ENCODE measurements around the gene SMKR1. TPM values are rescaled to one million over a fixed set of nuclear protein-coding genes. Genes with fewer than 3 reads are reported as not detected.

SMKR1 gene
- total RNA-seq, 1 experiment from 2014 or later, result 8.9 TPM

DNA sequence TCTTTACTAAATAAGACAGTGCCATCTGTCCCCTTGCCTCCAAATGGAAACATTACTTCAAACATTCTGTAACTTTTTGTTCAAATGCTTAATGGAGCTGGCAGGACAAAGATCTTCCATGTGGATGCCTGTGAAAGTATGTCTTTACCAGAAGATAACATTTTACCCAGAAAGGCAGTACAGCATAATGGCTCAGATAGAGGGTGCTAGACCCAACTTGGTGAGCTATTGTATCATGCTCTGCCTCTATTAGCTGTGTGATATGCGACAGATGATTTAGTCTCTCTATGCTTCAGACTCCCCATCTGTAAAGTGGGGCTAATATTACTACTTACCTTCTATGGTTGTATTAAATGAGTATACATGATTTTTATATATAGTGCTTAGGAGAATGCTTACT, 8.8 kb upstream of the SMKR1 start:
- no peak for DNase-seq (ENCODE audit: low read depth, low spot score)
- no peaks in the 10 kb centered on the region for H3K9me2 ChIP-seq (ENCODE audit: insufficient read depth)
- H3K4me1 ChIP-seq (ENCODE audit: control insufficient read depth in 1 of 2, insufficient read depth in 2 of 2, low read length in 2 of 2), result no peaks in the 10 kb centered on the region
- ChIA-PET CTCF (interaction anchor here (1.3 kb wide), 1 partner anchor 9 kb away, joined by 4 read pairs; no protein-coding TSS in a partner anchor), RAD21 (ENCODE audit: low non-redundant PET in 1 of 2, low total read pairs in 2 of 2, uncharacterized antibody in 2 of 2, unreplicated experiment in 2 of 2) (no interaction called here), POLR2A (no interaction called here)
- no peak overlapping the region for H3K9ac ChIP-seq (ENCODE audit: low read length)
- no peaks in the 10 kb centered on the region for H4K20me1 ChIP-seq (ENCODE audit: insufficient read depth)
- no peaks in the 10 kb centered on the region for H3K36me3 ChIP-seq (ENCODE audit: control insufficient read depth in 1 of 2, insufficient read depth in 2 of 2, low read length in 2 of 2)
- no peak overlapping the region for H3K4me3 ChIP-seq (replicated peaks in 1 of 2; ENCODE audit: low read depth in 1 of 2, low read length in 2 of 2)
- no peaks in the 10 kb centered on the region for H3K79me2 ChIP-seq (ENCODE audit: insufficient read depth, low read length)
- TF ChIP-seq CBX3 (IDR thresholded peaks at IDR 0.05; ENCODE audit: low read depth), result no peak
- no peak for TF ChIP-seq JUND (IDR thresholded peaks at IDR 0.05)
- peak; percentile 35 for TF ChIP-seq RAD21 (IDR thresholded peaks at IDR 0.05; ENCODE audit: low read depth)
- TF ChIP-seq, protein P1, sequence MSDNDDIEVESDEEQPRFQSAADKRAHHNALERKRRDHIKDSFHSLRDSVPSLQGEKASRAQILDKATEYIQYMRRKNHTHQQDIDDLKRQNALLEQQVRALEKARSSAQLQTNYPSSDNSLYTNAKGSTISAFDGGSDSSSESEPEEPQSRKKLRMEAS (IDR thresholded peaks at IDR 0.05), result no peak
- no peak for TF ChIP-seq REST (IDR thresholded peaks at IDR 0.05; ENCODE audit: low read depth)
- no peak for TF ChIP-seq EZH2phosphoT487 (IDR thresholded peaks at IDR 0.05; ENCODE audit: borderline replicate concordance)
- no peak for TF ChIP-seq ZFX (IDR thresholded peaks at IDR 0.05)
- no peak for TF ChIP-seq YY1 (IDR thresholded peaks at IDR 0.05; ENCODE audit: extremely low read depth, insufficient replicate concordance, low read depth, low read length)
- TF ChIP-seq ELF1 (IDR thresholded peaks at IDR 0.05; ENCODE audit: borderline replicate concordance, low read depth), result no peak
- no peak for TF ChIP-seq SP1 (IDR thresholded peaks at IDR 0.05; ENCODE audit: low read depth)
- TF ChIP-seq POLR2A (IDR thresholded peaks at IDR 0.05; ENCODE audit: borderline replicate concordance, extremely low read depth, insufficient read depth, insufficient read length), result no peak
- no peak for TF ChIP-seq TCF7L2 (IDR thresholded peaks at IDR 0.05; ENCODE audit: borderline replicate concordance, extremely low read depth, insufficient read depth, insufficient read length)
- no peak for TF ChIP-seq EGR1 (IDR thresholded peaks at IDR 0.05; ENCODE audit: low read depth)
- no peak for TF ChIP-seq SIN3A (IDR thresholded peaks at IDR 0.05; ENCODE audit: low read depth)
- peak; percentile 3 to 33 (median 26); a peak in 2 of 6 replicates for TF ChIP-seq CTCF (IDR thresholded peaks at IDR 0.05 in 2 of 3, conservative IDR thresholded peaks at IDR 0.05 in 1 of 3; ENCODE audit: borderline replicate concordance in 1 of 3, insufficient read depth in 1 of 3, low read depth in 2 of 3, low read length in 2 of 3)
- TF ChIP-seq POLR2AphosphoS5 (IDR thresholded peaks at IDR 0.05; ENCODE audit: low read depth, low read length), result no peak
- TF ChIP-seq ZBTB33 (IDR thresholded peaks at IDR 0.05; ENCODE audit: extremely low read depth, insufficient replicate concordance, low read length), result no peak
- no peaks in the 10 kb centered on the region for H3K9me3 ChIP-seq (ENCODE audit: control insufficient read depth in 1 of 2, insufficient read depth in 1 of 2, low read depth in 1 of 2, low read length in 2 of 2)
- H2AFZ ChIP-seq (ENCODE audit: low read depth, low read length, poor library complexity, severe bottlenecking), result no peak overlapping the region
- no peak overlapping the region for H3K4me2 ChIP-seq (ENCODE audit: low read length)
- peak; percentile 54; the same call in 1 of the 2 replicates for ATAC-seq
- no peaks in the 10 kb centered on the region for H3K27me3 ChIP-seq (ENCODE audit: insufficient read depth, low read length)
- intact Hi-C loops (cut with micrococcal nuclease), result no loop called here
- no peak overlapping the region for H3K27ac ChIP-seq (ENCODE audit: low read depth, low read length)
- BruUV-seq (replicated peaks), result no TSS peak

Data from HCT116 (cell line).